Activated naive CD4-positive, alpha-beta T cell treated with anti-CD3 and anti-CD28 coated beads, Interleukin-2, amount 50 U/mL, for 72 hours (primary cell): ENCODE data around the gene OSBPL9. TPM values are rescaled to one million over a fixed set of nuclear protein-coding genes. Genes with fewer than 3 reads are reported as not detected.

Source experiments
- ATAC-seq, 2 donors: fragments of 150-1000 bp; cut with Tn5 transposase; 2 replicates each; pipeline ENCODE4 v1.10.0; 2021; ENCODE audit warnings: mild to moderate bottlenecking in 2 of 2, moderate library complexity in 2 of 2
- DNase-seq, 2 donors: peaks; one replicate each; pipeline ENCODE4 v3.0.0; 2021 to 2022; ENCODE audit warnings: low spot score in 2 of 2
- H3K27ac Mint-ChIP-seq, 2 donors: one replicate each; pipeline ENCODE4 v1.8.0; 2022; ENCODE audit warnings: mild to moderate bottlenecking in 2 of 2, mixed read lengths in 2 of 2
- H3K36me3 Mint-ChIP-seq, 2 donors: one replicate each; pipeline ENCODE4 v1.8.0; 2022; ENCODE audit warnings: mixed read lengths in 2 of 2
- H3K9me3 Mint-ChIP-seq, 2 donors: one replicate each; pipeline ENCODE4 v1.8.0; 2022; ENCODE audit warnings: mixed read lengths in 2 of 2
- total RNA-seq, 2 donors: library from RNA; stranded (reverse); gene quantifications; one replicate each; pipeline ENCODE4 v1.2.3, GENCODE V29; 2022

Gene OSBPL9
- total RNA-seq, 2 donors from 2014 or later, result 36.1 to 63.4 TPM

GRCh38 chr1:51624855-51625254, 8.0 kb downstream of the OSBPL9 start:
- Mint-ChIP-seq H3K9me3 (no peaks in the 10 kb centered on the region), H3K27ac (no peak overlapping the region), H3K36me3 (no peaks in the 10 kb centered on the region)
- no peak for ATAC-seq
- no peak for DNase-seq

DNA sequence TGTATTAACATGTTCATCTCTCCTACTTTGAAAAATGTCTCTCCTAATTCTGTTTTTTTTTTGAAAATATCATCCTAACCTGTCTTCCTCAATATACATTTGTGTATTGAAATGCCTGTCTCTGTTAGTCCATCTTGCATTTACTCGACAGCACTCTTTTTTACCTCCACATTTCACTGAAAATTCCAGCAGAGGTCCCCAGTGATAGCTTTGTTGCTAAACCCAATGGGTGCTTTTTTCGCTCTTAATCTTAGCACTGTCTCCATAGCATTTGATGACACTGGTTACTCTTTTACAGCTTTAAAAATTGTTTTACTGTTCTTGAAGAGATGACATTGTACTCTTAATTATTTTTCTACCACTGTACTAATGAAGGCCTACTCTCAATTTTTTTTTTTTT, 10.8 kb downstream of the OSBPL9 start:
- H3K9me3 Mint-ChIP-seq, result no peaks in the 10 kb centered on the region
- no peak for DNase-seq
- no peak overlapping the region for H3K27ac Mint-ChIP-seq
- no peak for ATAC-seq
- H3K36me3 Mint-ChIP-seq, result no peaks in the 10 kb centered on the region

- no peak for DNase-seq
- no peak for ATAC-seq
- H3K36me3 Mint-ChIP-seq, result no peaks in the 10 kb centered on the region
- no peaks in the 10 kb centered on the region for H3K9me3 Mint-ChIP-seq
- no peak overlapping the region for H3K27ac Mint-ChIP-seq
Observed at GRCh38 chr1:51628715-51629590, 12.1 kb downstream of the OSBPL9 start.

GRCh38 chr1:51629918-51630317, 13.0 kb downstream of the OSBPL9 start:
- DNase-seq (no peak), ATAC-seq (peak in 1 of 2 donors; percentile 79)
- Mint-ChIP-seq H3K36me3 (no peaks in the 10 kb centered on the region), H3K27ac (no peak overlapping the region), H3K9me3 (no peaks in the 10 kb centered on the region)

DNA sequence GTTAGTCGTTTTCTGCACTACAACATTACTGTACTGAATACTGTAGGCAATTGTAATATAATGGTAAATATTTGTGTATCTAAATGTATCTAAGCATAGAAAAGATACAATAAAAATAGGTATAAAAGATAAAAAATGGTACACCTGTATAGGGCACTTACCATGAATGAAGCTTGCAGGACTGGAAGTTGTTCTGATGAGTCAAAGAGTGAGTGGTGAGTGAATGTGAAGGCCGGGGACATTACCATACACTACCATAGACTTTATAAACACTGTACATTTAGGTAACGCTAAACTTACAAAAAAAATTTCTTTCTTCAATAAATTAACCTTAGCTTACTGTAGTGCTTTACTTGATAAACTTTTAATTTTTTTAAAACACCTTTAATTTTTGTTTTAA, 13.5 kb downstream of the OSBPL9 start:
- peak in 1 of 2 donors; percentile 58 for ATAC-seq
- H3K9me3 Mint-ChIP-seq, result no peaks in the 10 kb centered on the region

DNA sequence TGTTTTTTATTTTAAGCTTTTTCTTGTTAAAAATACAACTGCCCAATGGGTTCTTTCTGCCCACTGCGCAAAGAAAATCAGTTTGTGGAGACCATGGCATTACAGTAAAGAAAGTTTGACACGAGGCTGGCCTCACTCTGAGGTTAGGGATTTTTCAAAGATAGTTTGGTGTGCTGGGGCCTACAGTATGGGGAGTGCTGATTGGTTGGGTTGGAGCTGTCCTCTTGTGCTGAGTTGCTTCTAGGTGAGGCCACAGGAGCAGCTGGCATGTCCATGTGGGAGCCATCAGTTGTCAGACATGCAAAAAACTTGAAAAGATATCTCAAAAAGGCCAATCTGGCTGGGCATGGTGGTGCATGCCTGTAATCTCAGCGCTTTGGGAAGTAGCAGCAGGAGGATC, 14.0 kb downstream of the OSBPL9 start:
- no peak overlapping the region for H3K27ac Mint-ChIP-seq
- no peaks in the 10 kb centered on the region for H3K9me3 Mint-ChIP-seq
- no peaks in the 10 kb centered on the region for H3K36me3 Mint-ChIP-seq
- ATAC-seq, result no peak
- DNase-seq, result no peak

More for the DNA sequence above, 13.5 kb downstream of the OSBPL9 start:
- Mint-ChIP-seq H3K36me3 (no peaks in the 10 kb centered on the region), H3K27ac (no peak overlapping the region)
- no peak for DNase-seq

DNA sequence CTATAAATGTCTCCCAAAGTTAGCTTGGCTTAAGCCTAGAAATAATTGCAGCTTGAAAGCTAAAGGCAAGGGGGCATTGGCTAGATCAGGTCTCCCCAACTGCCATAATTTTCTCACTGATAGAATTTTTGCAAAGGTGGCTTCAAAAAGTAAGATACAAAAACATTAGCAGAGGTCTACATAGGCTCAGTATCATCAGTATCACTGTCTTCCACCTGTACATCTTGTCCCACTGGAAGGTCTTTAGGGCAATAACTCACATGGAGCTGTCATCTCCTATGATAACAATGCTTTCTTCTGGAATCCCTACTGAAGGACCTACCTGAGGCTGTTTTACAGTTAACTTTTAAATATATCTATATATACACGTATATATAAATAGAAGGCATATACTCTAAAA, 14.9 kb downstream of the OSBPL9 start:
- Mint-ChIP-seq H3K9me3 (no peaks in the 10 kb centered on the region), H3K27ac (no peak overlapping the region), H3K36me3 (no peaks in the 10 kb centered on the region)
- no peak for ATAC-seq
- DNase-seq, result no peak

- no peak for ATAC-seq
- H3K36me3 Mint-ChIP-seq, result no peaks in the 10 kb centered on the region
- DNase-seq, result no peak
- H3K9me3 Mint-ChIP-seq, result no peaks in the 10 kb centered on the region
- peak overlapping the region in 1 of 2 donors; percentile 24 for H3K27ac Mint-ChIP-seq
Observed at GRCh38 chr1:51634618-51635017, 17.7 kb downstream of the OSBPL9 start.

- ATAC-seq (no peak), DNase-seq (no peak)
- Mint-ChIP-seq H3K9me3 (no peaks in the 10 kb centered on the region), H3K36me3 (no peaks in the 10 kb centered on the region), H3K27ac (no peak overlapping the region)
Observed at GRCh38 chr1:51635615-51636014, 18.7 kb downstream of the OSBPL9 start.

DNA sequence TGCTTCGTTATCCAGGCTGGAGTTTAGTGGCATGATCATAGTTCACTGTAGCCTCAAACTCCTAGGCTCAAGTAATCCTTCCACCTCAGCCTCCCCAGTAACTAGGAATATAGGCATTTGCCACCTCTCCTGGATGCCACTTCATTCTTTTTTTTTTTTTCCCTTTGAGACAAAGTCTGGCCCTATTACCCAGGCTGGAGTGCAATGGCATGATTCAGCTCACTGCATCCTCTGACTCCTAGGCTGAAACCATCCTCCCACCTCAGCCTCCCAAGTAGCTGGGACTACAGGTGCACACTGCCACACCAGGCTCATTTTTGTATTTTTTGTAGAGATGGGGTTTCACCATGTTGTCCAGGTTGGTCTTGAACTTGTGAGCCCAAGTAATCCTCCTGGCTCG, 19.3 kb downstream of the OSBPL9 start:
- no peak for ATAC-seq
- DNase-seq, result no peak
- Mint-ChIP-seq H3K36me3 (no peaks in the 10 kb centered on the region), H3K27ac (no peak overlapping the region), H3K9me3 (no peaks in the 10 kb centered on the region)

DNA sequence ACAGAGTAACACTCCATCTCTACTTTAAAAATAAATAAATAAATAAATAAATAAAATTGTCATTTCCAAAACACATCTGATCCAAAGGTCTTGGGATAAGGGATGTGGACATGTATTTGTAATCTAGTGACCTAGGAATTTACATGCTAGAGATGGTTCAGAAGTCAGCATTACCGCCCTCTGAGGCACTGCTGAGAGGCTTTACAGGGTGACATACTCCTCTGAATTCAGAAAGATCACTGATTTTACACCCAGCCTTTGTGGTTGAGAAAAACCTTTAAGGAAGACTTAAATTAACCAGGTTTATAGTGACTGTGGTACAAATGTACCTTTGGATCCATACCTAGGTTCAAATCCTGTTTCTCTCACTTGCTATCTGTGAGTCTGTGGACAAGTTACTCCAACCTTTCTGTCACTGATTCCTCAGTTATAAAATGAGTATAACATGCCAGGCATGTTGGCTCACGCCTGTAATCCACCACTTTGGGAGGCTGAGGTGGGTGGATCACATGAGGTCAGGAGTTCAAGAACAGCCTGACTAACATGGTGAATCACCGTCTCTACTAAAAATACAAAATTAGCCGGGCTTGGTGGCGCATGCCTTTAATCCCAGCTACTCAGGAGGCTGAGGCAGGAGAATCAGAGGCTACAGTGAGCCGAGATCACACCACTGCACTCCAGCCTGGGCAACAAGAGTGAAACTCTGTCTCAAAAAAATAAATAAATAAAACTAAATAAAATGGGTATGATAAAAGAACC, 20.1 kb downstream of the OSBPL9 start:
- ATAC-seq (peak in 1 of 2 donors; percentile 59), DNase-seq (no peak)
- no peaks in the 10 kb centered on the region for H3K9me3 Mint-ChIP-seq
- H3K36me3 Mint-ChIP-seq, result no peaks in the 10 kb centered on the region
- no peak overlapping the region for H3K27ac Mint-ChIP-seq

GRCh38 chr1:51638350-51638749, 21.5 kb downstream of the OSBPL9 start:
- no peak for ATAC-seq
- Mint-ChIP-seq H3K9me3 (peaks cover 2 to 3% of the 10 kb centered on the region in 2 donors), H3K27ac (no peak overlapping the region), H3K36me3 (peaks cover 4 to 8% of the 10 kb centered on the region in 2 donors)
- no peak for DNase-seq

DNA sequence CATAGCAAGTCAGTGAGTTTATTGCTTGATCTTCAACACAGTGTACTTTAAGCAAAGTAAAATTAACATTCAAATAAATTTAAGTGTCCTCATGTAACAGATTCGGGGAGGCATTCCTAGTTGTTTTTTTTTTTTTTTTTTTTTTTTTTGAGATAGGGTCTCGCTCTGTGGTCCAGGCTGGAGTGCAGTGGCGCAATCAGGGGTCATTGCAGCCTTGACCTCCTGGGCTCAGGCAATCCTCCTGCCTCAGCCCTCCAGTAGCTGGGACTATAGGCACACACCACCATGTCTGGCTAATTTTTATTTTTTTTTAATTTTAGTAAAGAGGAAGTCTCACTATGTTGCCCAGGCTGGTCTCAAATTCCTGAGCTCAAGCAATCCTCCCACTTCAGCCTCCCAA, 22.8 kb downstream of the OSBPL9 start:
- H3K36me3 Mint-ChIP-seq, result peaks cover 6 to 13% of the 10 kb centered on the region in 2 donors
- ATAC-seq (no peak), DNase-seq (no peak)
- H3K9me3 Mint-ChIP-seq, result peaks cover 5% of the 10 kb centered on the region in 2 donors
- H3K27ac Mint-ChIP-seq, result no peak overlapping the region

DNA sequence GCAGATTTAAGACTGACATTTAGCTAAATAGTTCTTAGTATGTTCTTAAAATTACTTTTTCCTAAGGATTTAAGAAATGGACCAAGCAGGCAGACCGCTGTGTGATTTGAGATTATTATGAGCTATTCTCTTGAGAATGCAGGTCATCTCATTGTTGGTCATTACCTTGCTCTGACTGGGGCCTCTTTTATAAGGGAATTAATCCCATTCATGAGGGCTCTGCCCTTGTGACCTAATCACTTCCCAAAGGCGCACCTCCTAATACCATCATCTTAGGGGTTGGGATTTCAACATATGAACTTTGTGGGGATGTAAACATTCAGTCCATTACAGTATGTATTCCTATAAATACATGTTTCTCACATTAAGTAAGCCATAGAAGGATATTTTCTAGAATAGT, 24.2 kb downstream of the OSBPL9 start:
- Mint-ChIP-seq H3K36me3 (peaks cover 6 to 25% of the 10 kb centered on the region in 2 donors), H3K9me3 (peaks cover 5 to 9% of the 10 kb centered on the region in 2 donors), H3K27ac (no peak overlapping the region)
- DNase-seq, result no peak
- ATAC-seq, result no peak

DNA sequence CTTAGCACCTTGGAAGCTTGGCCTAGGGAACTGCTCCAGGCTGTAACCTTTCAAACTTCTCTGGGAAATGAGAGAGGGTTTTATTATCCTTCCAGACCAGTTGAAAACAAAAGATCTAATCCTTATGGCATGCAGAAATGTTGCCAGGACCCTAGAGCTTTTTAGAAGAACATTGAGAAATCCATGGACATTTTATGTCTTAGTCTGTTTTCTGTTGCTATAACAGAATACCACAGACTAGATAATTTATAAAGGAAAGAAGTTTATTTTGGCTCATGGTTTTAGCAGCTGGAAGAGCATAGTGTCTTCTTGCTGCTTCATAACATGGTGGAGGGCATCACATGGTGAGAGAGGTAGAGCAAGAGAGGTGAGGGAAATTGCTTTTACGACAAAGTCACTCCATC, 25.8 kb downstream of the OSBPL9 start:
- ATAC-seq, result no peak
- Mint-ChIP-seq H3K27ac (no peak overlapping the region), H3K36me3 (peaks cover 6 to 25% of the 10 kb centered on the region in 2 donors), H3K9me3 (peaks cover 5 to 10% of the 10 kb centered on the region in 2 donors)
- no peak for DNase-seq

DNA sequence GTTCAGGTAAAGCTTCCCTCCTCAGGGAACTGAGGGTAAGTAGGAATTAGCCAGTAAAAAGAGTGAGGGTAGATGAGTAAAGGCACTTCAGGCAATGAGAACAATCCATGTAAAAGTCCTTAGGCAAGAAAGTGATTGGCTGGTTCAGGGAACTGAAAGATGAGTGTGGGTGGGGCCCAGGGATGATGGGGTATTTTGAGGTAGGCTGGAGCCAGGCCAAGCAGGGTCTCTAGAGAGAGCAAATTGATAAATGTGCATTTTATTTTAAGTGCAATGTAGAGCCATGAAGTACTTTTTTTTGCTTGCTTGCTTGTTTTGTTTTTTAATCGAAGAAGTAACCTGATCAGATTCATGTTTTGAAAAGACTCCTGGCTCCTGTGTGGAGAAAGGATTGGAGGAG, 26.5 kb downstream of the OSBPL9 start:
- H3K36me3 Mint-ChIP-seq, result peaks cover 6 to 25% of the 10 kb centered on the region in 2 donors
- ATAC-seq (no peak), DNase-seq (no peak)
- H3K27ac Mint-ChIP-seq, result no peak overlapping the region
- peaks cover 5 to 10% of the 10 kb centered on the region in 2 donors for H3K9me3 Mint-ChIP-seq

- ATAC-seq (no peak), DNase-seq (no peak)
Observed at GRCh38 chr1:51644020-51644419, 27.1 kb downstream of the OSBPL9 start.

More at GRCh38 chr1:51644020-51644419, 27.1 kb downstream of the OSBPL9 start:
- peaks cover 5 to 10% of the 10 kb centered on the region in 2 donors for H3K9me3 Mint-ChIP-seq
- peaks cover 6 to 25% of the 10 kb centered on the region in 2 donors for H3K36me3 Mint-ChIP-seq
- no peak overlapping the region for H3K27ac Mint-ChIP-seq
